Kidney (tissue), 14 donors: ENCODE data around the gene SFT2D1. TPM values are rescaled to one million over a fixed set of nuclear protein-coding genes. Genes with fewer than 3 reads are reported as not detected.

Experiments
- DNase-seq, 5 donors: peaks; one replicate each; pipeline ENCODE4 v3.0.0-alpha.2; 2013 to 2020
- FAIRE-seq: peaks from 2 replicates; lab custom pipeline; 2012; peaks lifted over from hg19 to GRCh38; lab: Jason Lieb, UNC
- H3K27ac ChIP-seq, 2 donors: one replicate each; pipeline ENCODE4 v1.7.0; 2013; ENCODE audit warnings: low read depth in 2 of 2, low read length in 2 of 2, inconsistent platforms in 1 of 2
- H3K27me3 ChIP-seq: one replicate; pipeline ENCODE4 v1.7.1; 2013; ENCODE audit warnings: low read length, inconsistent platforms; ENCODE audit not compliant: control insufficient read depth, insufficient read depth
- H3K36me3 ChIP-seq, 3 donors: one replicate each; pipeline versions ENCODE4 v1.7.0 to v1.7.1; 2013; ENCODE audit warnings: low read length in 3 of 3, control low read depth in 1 of 3, inconsistent platforms in 1 of 3; ENCODE audit not compliant: insufficient read depth in 3 of 3, control insufficient read depth in 2 of 3
- H3K4me1 ChIP-seq, 3 donors: one replicate each; pipeline versions ENCODE4 v1.7.0 to v1.7.1; 2013; ENCODE audit warnings: low read length in 3 of 3, inconsistent platforms in 1 of 3, low read depth in 1 of 3; ENCODE audit not compliant: control insufficient read depth in 2 of 3, insufficient read depth in 2 of 3
- H3K4me3 ChIP-seq, 3 donors: one replicate each; pipeline versions ENCODE4 v1.7.0 to v1.8.1; 2013; ENCODE audit warnings: low read length in 3 of 3, control low read depth in 1 of 3, inconsistent platforms in 1 of 3
- H3K9ac ChIP-seq, 3 donors: one replicate each; pipeline versions ENCODE4 v1.7.0 to v1.7.1; 2013; ENCODE audit warnings: low read length in 3 of 3, control low read depth in 1 of 3, inconsistent platforms in 1 of 3
- H3K9me3 ChIP-seq, 3 donors: one replicate each; pipeline versions ENCODE4 v1.7.0 to v1.7.1; 2013; ENCODE audit warnings: low read length in 3 of 3, control low read depth in 1 of 3, inconsistent platforms in 1 of 3; ENCODE audit not compliant: control insufficient read depth in 2 of 3, insufficient read depth in 1 of 3
- CTCF ChIP-seq: IDR thresholded peaks from 3 replicates; pipeline ENCODE4 v1.5.1; 2012; ENCODE audit warnings: mild to moderate bottlenecking, moderate library complexity, borderline replicate concordance; ENCODE audit not compliant: insufficient read depth; ENCODE audit errors: extremely low read depth
- intact Hi-C: fragments of 100-400 bp; cut with DNase I; formaldehyde crosslinking; loops from one replicate; pipeline ENCODE4 v1.11.1; 2022
- polyA plus RNA-seq: library from polyadenylated mRNA; stranded (reverse); fragments of 350-450 nt; fragmentation: Illumina TruSeq; extraction: RNeasy Lipid Tissue Mini Kit (QIAGEN cat#74804); gene quantifications from one replicate; pipeline ENCODE4 v1.2.3, GENCODE V29; 2014; ENCODE audit warnings: low read depth, low replicate concordance; ENCODE audit not compliant: insufficient read depth
- total RNA-seq: library from RNA; stranded (reverse); fragmentation: NEBNext Ultra II Directional; extraction: Animal tissue kit (Norgen Biotek cat#: 25700); gene quantifications from one replicate; pipeline ENCODE4 v1.2.1, GENCODE V29; 2021
- donor health status: control.
- donor health status: control.
- donor health status: control.
- donor health status: control.
- donor health status: control.
- donor health status: DM: yes; HTN: yes; CAD: no.
- donor health status: Normal renal cell carcinoma (clear cell type).

Gene SFT2D1
- total and polyA plus RNA-seq, 2 donors from 2014 or later: 48.3 to 73.2 TPM

- TF ChIP-seq CTCF: peak; percentile 96
- Histone ChIP-seq H3K27me3 (peaks cover 2% of the 10 kb centered on the region), H3K27ac (no peak overlapping the region), H3K36me3 (no peaks in the 10 kb centered on the region), H3K4me1 (no peaks in the 10 kb centered on the region), H3K9me3 (no peaks in the 10 kb centered on the region), H3K9ac (no peak overlapping the region), H3K4me3 (no peak overlapping the region)
- peak; percentile 64 to 83 (median 77) for DNase-seq
- no peak for FAIRE-seq
- intact Hi-C loops: loop anchor here (10.0 kb wide), 1 partner anchor 129 kb away; no protein-coding TSS in a partner anchor
These were observed 66.6 kb downstream of the SFT2D1 start for GRCh38 chr6:166275714-166276166.

- Histone ChIP-seq H3K9ac (no peak overlapping the region), H3K9me3 (no peaks in the 10 kb centered on the region), H3K27me3 (peaks cover 2% of the 10 kb centered on the region), H3K36me3 (no peaks in the 10 kb centered on the region), H3K4me1 (no peaks in the 10 kb centered on the region), H3K4me3 (no peak overlapping the region), H3K27ac (no peak overlapping the region)
- FAIRE-seq: no peak
- DNase-seq: peak in 1 of 5 donors; percentile 69
- no peak for TF ChIP-seq CTCF
- intact Hi-C loops: loop anchor here (10.0 kb wide), 1 partner anchor 130 kb away; no protein-coding TSS in a partner anchor
These were observed 67.5 kb downstream of the SFT2D1 start for GRCh38 chr6:166274739-166275370.

GRCh38 chr6:166274163-166274562 lies 68.2 kb downstream of the SFT2D1 start:
- Histone ChIP-seq H3K4me1 (no peaks in the 10 kb centered on the region), H3K36me3 (no peaks in the 10 kb centered on the region), H3K9ac (no peak overlapping the region), H3K27ac (no peak overlapping the region), H3K27me3 (peaks cover 2% of the 10 kb centered on the region), H3K4me3 (no peak overlapping the region), H3K9me3 (no peaks in the 10 kb centered on the region)
- TF ChIP-seq CTCF: no peak
- intact Hi-C loops: loop anchor here (10.0 kb wide), 1 partner anchor 131 kb away; no protein-coding TSS in a partner anchor
- FAIRE-seq: no peak
- no peak for DNase-seq
